Stomach (tissue), 4 donors: ENCODE results near the gene TMEM72.

Experiments
- CTCF ChIP-seq, 7 experiments: fragments of 450-650 bp in 4 of 7; fragments of 200-600 bp in 3 of 7; sonication (generic) in 3 of 7; IDR thresholded peaks; one replicate each; pipeline ENCODE4 v1.5.1; 2016 to 2019; ENCODE audit warnings: antibody characterized with exemption in 7 of 7, control low read depth in 2 of 7, mild to moderate bottlenecking in 1 of 7
- POLR2AphosphoS5 ChIP-seq, 3 donors: sonication (generic); formaldehyde crosslinking; IDR thresholded peaks; one replicate each; pipeline ENCODE4 v1.6.1; 2016; ENCODE audit warnings: antibody characterized with exemption in 3 of 3

GRCh38 chr10:44970812-44971395, 59.8 kb downstream of the TMEM72 start:
- TF ChIP-seq POLR2AphosphoS5 (IDR thresholded peaks at IDR 0.05), result no peak
- no peak for TF ChIP-seq CTCF (IDR thresholded peaks at IDR 0.05)
